IMR-90 (cell line): ENCODE data around the gene PALLD. TPM values are rescaled to one million over a fixed set of nuclear protein-coding genes. Genes with fewer than 3 reads are reported as not detected.

ENCODE experiments used
- ATAC-seq: fragments of 200-7000 bp; cut with Tn5 transposase; 2 replicates; pipeline ENCODE4 v1.9.1; 2020; ENCODE audit warnings: low read depth, mild to moderate bottlenecking, moderate library complexity
- BruUV-seq: library from RNA; stranded (reverse); fragments of 400-500 nt; replicated peaks from 2 replicates; lab custom pipeline; 2021; lab: Mats Ljungman, UMichigan
- CTCF ChIA-PET: fragments of 300-600 bp; formaldehyde crosslinking; extraction: SDS; loops from one replicate; lab custom pipeline; 2021; ENCODE audit warnings: antibody characterized with exemption; lab: Yijun Ruan, JAX
- POLR2A ChIA-PET: fragments of 300-600 bp; sonication (Branson Sonifier 250); formaldehyde crosslinking; loops from one replicate; lab custom pipeline; 2022; ENCODE audit warnings: antibody characterized with exemption; ENCODE audit not compliant: unreplicated experiment; lab: Charles Lee
- DNase-seq: peaks from one replicate; pipeline ENCODE4 v3.0.0; 2013
- H2AFZ ChIP-seq: replicated peaks from 2 replicates; pipeline ENCODE3; 2013; ENCODE audit warnings: low read length, mild to moderate bottlenecking; ENCODE audit not compliant: poor library complexity
- H2AK5ac ChIP-seq: 2 replicates; pipeline ENCODE4 v1.6.1; 2013; ENCODE audit warnings: low read depth, low read length, inconsistent platforms
- H2AK9ac ChIP-seq: replicated peaks from 2 replicates; pipeline ENCODE3; 2013; ENCODE audit warnings: mild to moderate bottlenecking, low read depth, low read length, moderate library complexity; ENCODE audit not compliant: poor library complexity
- H2BK120ac ChIP-seq: 2 replicates; pipeline ENCODE4 v1.6.1; 2013; ENCODE audit warnings: low read depth, low read length, inconsistent platforms
- H2BK15ac ChIP-seq: 3 replicates; pipeline ENCODE4 v1.6.1; 2013; ENCODE audit warnings: low read depth, low read length, inconsistent platforms
- H2BK20ac ChIP-seq: 2 replicates; pipeline ENCODE4 v1.6.1; 2013; ENCODE audit warnings: low read depth, mild to moderate bottlenecking, inconsistent platforms, low read length, moderate library complexity
- H2BK5ac ChIP-seq: 2 replicates; pipeline ENCODE4 v1.6.1; 2013; ENCODE audit warnings: mild to moderate bottlenecking, low read depth, low read length, inconsistent platforms; ENCODE audit not compliant: poor library complexity, severe bottlenecking
- H3K14ac ChIP-seq: replicated peaks from 2 replicates; pipeline ENCODE4 v1.6.1; 2013; ENCODE audit warnings: low read depth, low read length, inconsistent platforms
- H3K18ac ChIP-seq: 2 replicates; pipeline ENCODE4 v1.6.1; 2013; ENCODE audit warnings: low read depth, low read length, control low read depth
- H3K23ac ChIP-seq: 2 replicates; pipeline ENCODE4 v1.6.1; 2013; ENCODE audit warnings: low read depth, low read length, inconsistent platforms
- H3K27ac ChIP-seq: 2 replicates; pipeline ENCODE4 v1.5.1; 2013; ENCODE audit warnings: mild to moderate bottlenecking, control low read depth, low read length; ENCODE audit not compliant: insufficient read depth
- H3K27me3 ChIP-seq: 2 replicates; pipeline ENCODE4 v1.6.1; 2013; ENCODE audit warnings: low read length; ENCODE audit not compliant: control insufficient read depth, insufficient read depth
- H3K36me3 ChIP-seq: 2 replicates; pipeline ENCODE4 v1.6.1; 2013; ENCODE audit warnings: low read length, mixed read lengths; ENCODE audit not compliant: control insufficient read depth, insufficient read depth
- H3K4ac ChIP-seq: 2 replicates; pipeline ENCODE4 v1.6.1; 2013; ENCODE audit warnings: low read depth, low read length, inconsistent platforms
- H3K4me1 ChIP-seq: 2 replicates; pipeline ENCODE4 v1.6.1; 2013; ENCODE audit warnings: low read length, mixed read lengths; ENCODE audit not compliant: control insufficient read depth, insufficient read depth
- H3K4me2 ChIP-seq: 2 replicates; pipeline ENCODE4 v1.6.1; 2013; ENCODE audit warnings: low read depth, mild to moderate bottlenecking, control low read depth, low read length, moderate library complexity
- H3K4me3 ChIP-seq: 2 replicates; pipeline ENCODE4 v1.5.1; 2013; ENCODE audit warnings: low read depth, mild to moderate bottlenecking, control low read depth, low read length, moderate library complexity; ENCODE audit not compliant: insufficient read depth
- H3K56ac ChIP-seq: 2 replicates; pipeline ENCODE4 v1.6.1; 2013; ENCODE audit warnings: low read length, inconsistent platforms; ENCODE audit not compliant: insufficient read depth; ENCODE audit errors: extremely low read depth
- H3K79me1 ChIP-seq, 2 experiments: 2 replicates each; pipeline ENCODE4 v1.6.1; 2013; ENCODE audit warnings: low read length in 2 of 2, inconsistent platforms in 1 of 2, low read depth in 1 of 2
- H3K9ac ChIP-seq: 2 replicates; pipeline ENCODE4 v1.6.1; 2013; ENCODE audit warnings: low read depth, low read length, control low read depth
- H3K9me1 ChIP-seq: 2 replicates; pipeline ENCODE4 v1.6.1; 2013; ENCODE audit warnings: low read length, inconsistent platforms; ENCODE audit not compliant: insufficient read depth
- H3K9me3 ChIP-seq: 2 replicates; pipeline ENCODE4 v1.6.1; 2013; ENCODE audit warnings: low read length; ENCODE audit not compliant: control insufficient read depth, insufficient read depth
- H4K20me1 ChIP-seq: 2 replicates; pipeline ENCODE4 v1.6.1; 2013; ENCODE audit warnings: low read length, inconsistent platforms; ENCODE audit not compliant: insufficient read depth
- H4K5ac ChIP-seq: 2 replicates; pipeline ENCODE4 v1.6.1; 2013; ENCODE audit warnings: mild to moderate bottlenecking, low read depth, low read length, control low read depth
- H4K8ac ChIP-seq, 2 experiments: 2 replicates each; pipeline ENCODE4 v1.6.1; 2013; ENCODE audit warnings: low read depth in 2 of 2, low read length in 2 of 2, control low read depth in 1 of 2, inconsistent platforms in 1 of 2
- H4K91ac ChIP-seq: 2 replicates; pipeline ENCODE4 v1.6.1; 2013; ENCODE audit warnings: low read depth, low read length, inconsistent platforms; ENCODE audit not compliant: insufficient read depth
- FOS ChIP-seq: fragments of 150-350 bp; IDR thresholded peaks from 2 replicates; pipeline ENCODE4 v1.6.1; 2016; ENCODE audit warnings: low read depth, low read length
- NFE2L2 ChIP-seq: fragments of 150-350 bp; IDR thresholded peaks from 2 replicates; pipeline ENCODE4 v1.6.1; 2016; ENCODE audit warnings: low read depth, mild to moderate bottlenecking, low read length
- WGBS, 2 experiments: methylation state at CpG; one replicate each; pipeline versions ENCODE4 v1.1.5 to v1.1.7; 2013; ENCODE audit warnings: missing lambda C conversion rate in 2 of 2; ENCODE audit not compliant: insufficient read length in 1 of 2; ENCODE audit errors: extremely low coverage in 2 of 2; 5-methylcytosine and 5-hydroxymethylcytosine counted together
- dilution Hi-C: fragments of 300-500 bp; cut with HindIII; formaldehyde crosslinking; loops from one replicate; pipeline ENCODE4 v1.14.3; 2018; ENCODE audit warnings: low sequenced_read_pairs; ENCODE audit not compliant: unreplicated experiment
- in situ Hi-C: fragments of 300-500 bp; cut with MboI; formaldehyde crosslinking; loops from 3 replicates; pipeline ENCODE4 v1.14.3; 2019; ENCODE audit warnings: low sequenced_read_pairs, inconsistent platforms, mixed read lengths
- intact Hi-C: fragments of 100-400 bp; cut with micrococcal nuclease; formaldehyde crosslinking; loops from 2 replicates; pipeline ENCODE4 v1.10.0; 2022
- polyA plus RNA-seq, 3 experiments: library from polyadenylated mRNA; depleted of rRNA; stranded (reverse); fragments of >200 nt; gene quantifications; 2 replicates each; pipeline ENCODE4 v1.2.3, GENCODE V29; 2012; ENCODE audit warnings: low replicate concordance in 1 of 3
- total RNA-seq: library from RNA; depleted of rRNA; stranded (reverse); fragments of >200 nt; gene quantifications from 2 replicates; pipeline ENCODE4 v1.2.3, GENCODE V29; 2012

The PALLD gene
- total and polyA plus RNA-seq, 2 of the 4 experiments (the other 2 are of a cell fraction), result 91.0 to 91.9 TPM

DNA sequence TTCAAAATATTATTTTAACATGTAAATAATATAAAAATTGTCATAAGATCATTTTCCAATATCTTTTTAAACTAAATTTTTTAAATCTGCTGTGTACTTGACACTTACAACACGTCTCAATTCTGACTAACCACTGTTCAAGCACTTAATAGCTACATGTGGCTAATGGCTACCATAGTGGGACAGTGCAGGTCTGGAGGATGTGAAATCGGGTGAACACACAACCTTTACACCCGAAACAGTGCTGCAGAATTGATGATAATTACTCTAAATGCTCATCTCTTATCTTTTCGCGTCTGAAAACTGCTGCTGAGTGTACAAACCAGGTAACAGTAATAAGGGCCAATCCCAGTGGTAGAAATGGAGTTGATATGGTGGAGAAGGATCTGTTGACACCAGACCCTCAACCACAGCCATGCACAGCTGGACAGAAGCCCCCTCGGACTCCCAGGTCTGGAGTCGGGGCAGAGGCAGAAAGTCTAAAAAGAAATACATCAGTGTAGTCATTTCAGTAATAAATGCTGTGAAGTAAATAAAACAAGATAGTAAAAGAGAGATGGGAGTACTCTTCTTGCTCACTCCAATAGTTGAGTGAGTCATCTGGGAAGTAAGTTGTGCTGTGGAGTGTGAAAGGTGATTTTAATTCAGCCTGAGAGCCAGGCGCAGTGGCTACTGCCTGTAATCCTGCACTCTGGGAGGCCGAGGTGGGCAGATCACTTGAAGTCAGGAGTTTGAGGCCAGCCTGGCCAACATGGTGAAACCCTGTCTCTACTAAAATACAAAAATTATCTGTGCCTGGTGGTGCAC lies 363.2 kb downstream of the PALLD start:
- H3K4me2 ChIP-seq, result no peak overlapping the region
- peaks cover 31% of the 10 kb centered on the region for H3K4me1 ChIP-seq
- H3K23ac ChIP-seq, result no peak overlapping the region
- in situ Hi-C loops, result no loop called here
- H2AFZ ChIP-seq, result no peak overlapping the region
- peak overlapping the region; percentile 61; the same call in 1 of the 3 replicates for H2BK15ac ChIP-seq
- peak overlapping the region; percentile 26 for H3K4ac ChIP-seq
- H3K36me3 ChIP-seq, result peaks cover 24% of the 10 kb centered on the region
- intact Hi-C loops, result no loop called here
- H2AK5ac ChIP-seq, result peak overlapping the region; percentile 93
- H4K8ac ChIP-seq, result peak overlapping the region in 1 of 2 experiments; percentile 11; a peak in 2 of 4 replicates
- H2AK9ac ChIP-seq, result no peak overlapping the region
- H3K27me3 ChIP-seq, result no peaks in the 10 kb centered on the region
- no peak for ATAC-seq
- H3K79me1 ChIP-seq, result peaks cover 30 to 73% of the 10 kb centered on the region in 2 experiments
- ChIA-PET CTCF (no interaction called here), POLR2A (no interaction called here)
- H3K9me1 ChIP-seq, result peaks cover 28% of the 10 kb centered on the region
- dilution Hi-C loops, result no loop called here
- peak overlapping the region; percentile 39; the same call in 1 of the 2 replicates for H3K14ac ChIP-seq
- no peak overlapping the region for H3K9ac ChIP-seq
- 0 out of 2 replicates have a peak, but pooled peaks have one; percentile 57 for TF ChIP-seq FOS
- TF ChIP-seq NFE2L2, result no peak
- H2BK5ac ChIP-seq, result peak overlapping the region; percentile 48
- peak overlapping the region; percentile 38; the same call in 1 of the 2 replicates for H2BK120ac ChIP-seq
- no peak overlapping the region for H4K5ac ChIP-seq
- WGBS, 2 experiments, result 100% methylated on average over 1 of the region's 9 CpGs; no CpG with 5 or more reads in 1 of the 2 experiments
- no TSS peak for BruUV-seq
- peaks cover 5% of the 10 kb centered on the region; the same call in 1 of the 2 replicates for H3K9me3 ChIP-seq
- no peak overlapping the region for H3K4me3 ChIP-seq
- DNase-seq, result peak; percentile 62
- H3K56ac ChIP-seq, result no peak overlapping the region
- H3K27ac ChIP-seq, result peak overlapping the region; percentile 11; the same call in 1 of the 2 replicates
- peaks cover 36% of the 10 kb centered on the region for H4K20me1 ChIP-seq
- no peak overlapping the region; the same call in 1 of the 2 replicates for H2BK20ac ChIP-seq
- peak overlapping the region; percentile 78; the same call in 1 of the 2 replicates for H3K18ac ChIP-seq
- H4K91ac ChIP-seq, result 0 out of 2 replicates have a peak overlapping the region, but pooled peaks have one; percentile 15
